Measurements from ENCODE around the gene CPAMD8. TPM values are rescaled to one million over a fixed set of nuclear protein-coding genes. Genes with fewer than 3 reads are reported as not detected.

Gene CPAMD8
- total and polyA plus RNA-seq, 2 of the 8 experiments (the other 6 are each of a cell fraction or from before 2014, with no cell fraction given): 6.1 to 9.2 TPM

DNA sequence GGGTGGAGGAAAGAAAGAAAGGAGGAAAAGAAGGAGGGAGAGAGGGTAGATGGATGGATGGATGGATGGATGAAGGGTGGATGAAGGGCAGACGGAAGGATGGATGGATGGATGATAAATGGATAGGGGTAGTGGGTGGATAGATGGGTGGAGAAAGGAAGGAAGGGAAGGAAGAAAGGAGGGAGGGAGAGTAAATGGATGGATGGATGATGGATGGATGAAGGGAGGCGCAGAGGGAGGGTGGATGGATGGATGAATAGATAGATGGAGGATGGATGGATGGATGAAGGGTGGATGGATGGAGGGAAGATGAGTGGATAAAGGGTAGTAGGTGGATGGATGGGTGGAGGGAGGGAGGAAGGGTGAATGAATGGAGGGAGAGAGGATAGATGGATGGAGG lies 41.2 kb downstream of the CPAMD8 start:
- Histone ChIP-seq H2BK15ac (ENCODE audit: low read length) (no peak overlapping the region), H2AFZ (ENCODE audit: low read length) (no peak overlapping the region), H2BK5ac (ENCODE audit: low read depth, low read length) (no peak overlapping the region), H3K4ac (replicated peaks; ENCODE audit: insufficient read length, low read depth, low read length) (no peak overlapping the region), H3K14ac (ENCODE audit: insufficient read length) (no peak overlapping the region), H3K23me2 (ENCODE audit: low read depth, low read length) (peaks cover 8% of the 10 kb centered on the region; the same call in 1 of the 2 replicates), H3K79me1 (ENCODE audit: low read depth, low read length) (no peaks in the 10 kb centered on the region), H3K9ac (replicated peaks in 1 of 4; ENCODE audit: extremely low read depth in 1 of 4, low read depth in 3 of 4, low read length in 3 of 4) (no peak overlapping the region), H3K23ac (ENCODE audit: insufficient read length) (no peak overlapping the region), H3K4me3 (ENCODE audit: extremely low read depth in 1 of 4, insufficient read depth in 2 of 4, low read depth in 3 of 4, low read length in 4 of 4) (no peak overlapping the region), H3K27me3 (replicated peaks in 1 of 4; ENCODE audit: control insufficient read depth in 3 of 4, extremely low read depth in 1 of 4, insufficient read depth in 3 of 4, low read length in 3 of 4) (no peaks in the 10 kb centered on the region), H2BK20ac (ENCODE audit: low read length) (no peak overlapping the region), H2AK5ac (ENCODE audit: low read depth, low read length) (no peak overlapping the region), H2BK120ac (replicated peaks; ENCODE audit: low read depth, low read length) (no peak overlapping the region), H2BK12ac (ENCODE audit: low read depth, low read length) (no peak overlapping the region), H4K91ac (replicated peaks; ENCODE audit: insufficient read length, low read length) (no peak overlapping the region), H3K4me2 (ENCODE audit: insufficient read depth in 1 of 2, low read depth in 2 of 2, low read length in 2 of 2) (no peak overlapping the region), H3K27ac (ENCODE audit: low read depth, low read length) (no peak overlapping the region), H3K56ac (replicated peaks; ENCODE audit: insufficient read length, low read depth, low read length) (no peak overlapping the region), H3K36me3 (ENCODE audit: control insufficient read depth in 2 of 4, insufficient read depth in 4 of 4, low read length in 3 of 4) (peaks cover 0 to 6% (median 0%) of the 10 kb centered on the region in 4 experiments; a peak in 1 of 8 replicates), H3K79me2 (ENCODE audit: control insufficient read depth in 1 of 2, insufficient read depth in 2 of 2, low read length in 2 of 2) (no peaks in the 10 kb centered on the region), H4K20me1 (replicated peaks in 1 of 2; ENCODE audit: control insufficient read depth in 1 of 2, insufficient read depth in 2 of 2, low read length in 2 of 2) (no peaks in the 10 kb centered on the region), H3K18ac (ENCODE audit: extremely low read depth, low read length) (no peak overlapping the region), H3K4me1 (replicated peaks in 1 of 4; ENCODE audit: control insufficient read depth in 3 of 4, insufficient read depth in 4 of 4, low read length in 3 of 4) (no peaks in the 10 kb centered on the region), H4K8ac (ENCODE audit: extremely low read depth, insufficient read depth, low read length) (no peak overlapping the region), H4K5ac (ENCODE audit: insufficient read length, low read depth, low read length) (no peak overlapping the region), H3K9me3 (ENCODE audit: insufficient read depth in 2 of 2, low read depth in 1 of 2, low read length in 1 of 2) (peaks cover 0 to 3% of the 10 kb centered on the region in 2 experiments; a peak in 2 of 4 replicates)
- DNase-seq (ENCODE audit: low read depth in 1 of 2, low spot score in 2 of 2): no peak
- TF ChIP-seq EGR1 (IDR thresholded peaks at IDR 0.05; ENCODE audit: borderline replicate concordance, low read depth, low read length) (no peak), GTF2F1 (IDR thresholded peaks at IDR 0.05; ENCODE audit: borderline replicate concordance, low read depth, low read length) (no peak), GABPA (IDR thresholded peaks at IDR 0.05; ENCODE audit: borderline replicate concordance, insufficient read depth, low read length) (no peak), KDM1A (IDR thresholded peaks at IDR 0.05; ENCODE audit: borderline replicate concordance, low read length) (no peak), RNF2 (IDR thresholded peaks at IDR 0.05; ENCODE audit: borderline replicate concordance, low read depth, low read length, missing control alignments, poor library complexity, severe bottlenecking) (no peak), HDAC6 (IDR thresholded peaks at IDR 0.05; ENCODE audit: low read depth, low read length) (no peak), YY1 (IDR thresholded peaks at IDR 0.05; ENCODE audit: low read depth, low read length) (no peak)
- ChIA-PET CTCF (ENCODE audit: partially characterized antibody) (no interaction called here), POLR2A (ENCODE audit: partially characterized antibody) (no interaction called here)
- FAIRE-seq: no peak
- 89 to 100% methylated on average over 2 of the region's 2 CpGs for WGBS, 2 experiments (ENCODE audit: extremely low coverage in 1 of 2, insufficient coverage in 1 of 2, insufficient read length in 1 of 2, insufficient replicate concordance in 2 of 2, low coverage in 1 of 2, low lambda C conversion rate in 2 of 2, missing lambda C conversion rate in 1 of 2)

Measured in H1 (cell line).